K562 (cell line): ENCODE measurements around the gene RBM17.

Experiments
- AFF4 ChIP-seq: sonication (generic); formaldehyde crosslinking; IDR thresholded peaks from 2 replicates; pipeline ENCODE4 v1.8.0; 2023; ENCODE audit warnings: mild to moderate bottlenecking, missing genetic modification reagents
- CTCF ChIP-seq, 3 experiments: IDR thresholded peaks in 2 of 3; conservative IDR thresholded peaks in 1 of 3; 2 replicates each; pipeline ENCODE4 v1.5.1; 2011 to 2012; ENCODE audit warnings: low read length in 3 of 3, mild to moderate bottlenecking in 3 of 3, control low read depth in 2 of 3, improper control_type of control experiment in 1 of 3, inconsistent platforms in 1 of 3, low read depth in 1 of 3, mixed read lengths in 1 of 3, moderate library complexity in 1 of 3; ENCODE audit not compliant: insufficient read depth in 2 of 3
- EZH2 ChIP-seq: IDR thresholded peaks from 2 replicates; pipeline ENCODE4 v1.6.1; 2012; ENCODE audit warnings: low read depth, mild to moderate bottlenecking, inconsistent platforms, low read length, borderline replicate concordance
- HCFC1 ChIP-seq: IDR thresholded peaks from 2 replicates; pipeline ENCODE4 v1.6.1; 2012; ENCODE audit warnings: low read depth, low read length, improper control_type of control experiment
- JUNB ChIP-seq: fragments of 450-650 bp; formaldehyde crosslinking; conservative IDR thresholded peaks from 2 replicates; pipeline ENCODE4 v1.4.0; 2020; ENCODE audit warnings: mild to moderate bottlenecking
- KLF13 ChIP-seq: fragments of 450-650 bp; IDR thresholded peaks from 2 replicates; pipeline ENCODE4 v1.6.1; 2016; ENCODE audit warnings: missing genetic modification characterization, low read depth, mild to moderate bottlenecking, missing compliant biosample characterization, moderate library complexity, borderline replicate concordance
- PRPF4 ChIP-seq: fragments of 200-400 bp; formaldehyde crosslinking; IDR thresholded peaks from one replicate; pipeline ENCODE4 v1.6.1; 2017; ENCODE audit warnings: low read length, low read depth, mild to moderate bottlenecking; ENCODE audit not compliant: insufficient read depth, poor library complexity, severe bottlenecking
- PURB ChIP-seq: sonication (generic); formaldehyde crosslinking; IDR thresholded peaks from 2 replicates; pipeline ENCODE4 v1.9.0; 2021; ENCODE audit warnings: low read depth, mild to moderate bottlenecking, missing genetic modification reagents
- RBM22 ChIP-seq: fragments of 200-400 bp; formaldehyde crosslinking; IDR thresholded peaks from 2 replicates; pipeline ENCODE4 v1.6.1; 2018; ENCODE audit warnings: low read length, low read depth; ENCODE audit not compliant: poor library complexity, severe bottlenecking
- RFX5 ChIP-seq: IDR thresholded peaks from 2 replicates; pipeline ENCODE4 v1.6.1; 2011; ENCODE audit warnings: low read depth, mild to moderate bottlenecking, improper control_type of control experiment, low read length

- TF ChIP-seq PRPF4 (no peak), CTCF (IDR thresholded peaks at IDR 0.05 in 2 of 3, conservative IDR thresholded peaks at IDR 0.05 in 1 of 3; ENCODE audit: insufficient read depth in 2 of 3, low read depth in 1 of 3, low read length in 3 of 3) (no peak), PURB (CRISPR knock-in tag) (no peak), RBM22 (no peak), HCFC1 (no peak), JUNB (CRISPR knock-in tag) (no peak), AFF4 (CRISPR knock-in tag) (no peak), RFX5 (no peak), KLF13 (tag) (no peak), EZH2 (no peak)
Measured at GRCh38 chr10:6059506-6059905, 29.3 kb upstream of the RBM17 start.
